GM20000 (cell line): ENCODE results near the gene KCNMA1.

Experiments
- DNase-seq: peaks from one replicate; pipeline ENCODE4 v3.0.0; 2012; ENCODE audit warnings: low spot score
- CTCF ChIP-seq: IDR thresholded peaks from 2 replicates; pipeline ENCODE4 v1.5.1; 2012; ENCODE audit warnings: mild to moderate bottlenecking, control low read depth; ENCODE audit errors: extremely low read depth, missing control alignments

Gene KCNMA1

GRCh38 chr10:77026148-77026547 lies 611.5 kb downstream of the KCNMA1 start:
- no peak for DNase-seq
- TF ChIP-seq CTCF, result no peak

- no peak for DNase-seq
- TF ChIP-seq CTCF, result no peak
Measured at GRCh38 chr10:77024461-77024860, 613.1 kb downstream of the KCNMA1 start.

GRCh38 chr10:77023396-77023795 lies 614.2 kb downstream of the KCNMA1 start:
- TF ChIP-seq CTCF, result no peak
- DNase-seq, result no peak

DNA sequence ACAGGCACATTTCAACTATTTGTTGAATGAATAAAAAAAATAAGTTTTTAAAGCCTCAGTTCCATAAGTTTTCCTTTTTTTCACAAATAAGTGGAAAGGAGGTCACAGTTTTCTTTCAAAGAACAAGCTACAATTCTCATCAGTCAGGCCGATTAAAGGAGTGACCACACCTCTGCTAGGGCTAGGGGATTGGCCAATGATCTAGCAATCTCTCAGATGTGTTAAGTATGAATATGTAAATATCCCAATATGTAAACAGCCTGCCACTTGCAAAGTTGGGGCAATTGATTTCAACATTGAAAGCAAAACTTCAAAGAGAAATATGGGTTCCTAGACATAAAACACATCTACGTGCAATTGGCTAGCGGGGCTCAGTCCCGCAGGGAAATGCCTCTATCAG lies 614.9 kb downstream of the KCNMA1 start:
- DNase-seq, result no peak
- no peak for TF ChIP-seq CTCF

DNA sequence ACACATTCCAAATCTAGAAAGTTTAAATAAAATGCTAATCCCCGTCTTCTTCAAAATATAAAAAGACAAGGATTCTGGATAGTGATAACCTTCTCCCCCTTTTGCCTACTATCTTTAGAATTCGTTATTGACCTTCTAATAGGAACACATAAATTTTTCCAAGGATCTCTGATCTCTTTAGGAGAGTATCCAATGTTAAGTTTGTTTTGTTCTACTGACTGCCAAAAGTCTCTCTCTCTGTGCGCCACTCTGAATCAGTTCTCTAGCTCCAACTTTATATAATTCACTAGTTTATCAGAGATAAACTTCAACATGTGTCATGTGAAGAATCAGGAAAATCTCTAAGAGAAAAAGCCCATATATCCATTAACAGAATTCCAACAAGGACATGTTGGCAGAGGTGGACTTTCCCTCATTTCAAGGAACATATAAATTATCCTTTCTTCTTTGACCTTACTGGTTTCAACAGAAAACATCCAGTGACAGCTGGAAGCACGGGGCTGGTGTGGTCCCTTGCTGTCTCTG lies 615.6 kb downstream of the KCNMA1 start:
- DNase-seq, result no peak
- no peak for TF ChIP-seq CTCF

- no peak for DNase-seq
- no peak for TF ChIP-seq CTCF
Measured at GRCh38 chr10:77020426-77021040, 617.1 kb downstream of the KCNMA1 start.

DNA sequence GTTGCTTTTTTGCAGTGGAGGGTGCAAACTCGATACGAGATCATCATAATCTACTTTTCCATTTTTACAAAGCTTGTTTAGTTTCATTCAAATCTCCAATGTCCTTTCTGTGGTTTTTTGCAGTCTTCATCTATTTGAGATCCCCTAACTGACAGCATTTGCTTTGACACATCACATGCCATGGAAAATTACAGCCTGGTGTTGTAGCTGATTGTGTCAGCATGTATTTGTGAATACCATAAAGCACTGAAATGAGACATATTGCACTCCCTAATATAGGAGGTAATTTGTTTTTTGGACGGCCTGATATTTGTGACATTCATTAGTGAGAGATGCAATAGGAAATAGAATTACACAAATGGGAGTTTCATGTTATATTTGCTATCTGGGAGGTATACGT lies 620.8 kb downstream of the KCNMA1 start:
- TF ChIP-seq CTCF, result no peak
- DNase-seq, result no peak
